Neural progenitor cell (in vitro differentiated cells): ENCODE measurements around the gene WDR37. TPM values are rescaled to one million over a fixed set of nuclear protein-coding genes. Genes with fewer than 3 reads are reported as not detected.
A peak's percentile ranks its signal among the peaks of the same experiment; 100 is the strongest.

Experiments used
- DNase-seq: peaks from one replicate; pipeline ENCODE4 v3.0.0-alpha.2; 2016; ENCODE audit warnings: low spot score
- H2AFZ ChIP-seq: fragments of 200-600 bp; sonication (generic); replicated peaks from 2 replicates; pipeline ENCODE4 v1.6.1; 2016; ENCODE audit warnings: antibody characterized with exemption
- H3F3A ChIP-seq: fragments of 200-600 bp; sonication (generic); 2 replicates; pipeline ENCODE4 v1.6.1; 2016; ENCODE audit warnings: antibody characterized with exemption, low read depth
- H3K27ac ChIP-seq: fragments of 200-600 bp; sonication (generic); 2 replicates; pipeline ENCODE4 v1.5.1; 2016; ENCODE audit warnings: mild to moderate bottlenecking
- H3K27me3 ChIP-seq: fragments of 200-600 bp; sonication (generic); 2 replicates; pipeline ENCODE4 v1.6.1; 2016; ENCODE audit warnings: mild to moderate bottlenecking, moderate library complexity
- H3K36me3 ChIP-seq: fragments of 200-600 bp; sonication (generic); 2 replicates; pipeline ENCODE4 v1.5.1; 2016
- H3K4me1 ChIP-seq: fragments of 200-600 bp; sonication (generic); 2 replicates; pipeline ENCODE4 v1.6.1; 2016; ENCODE audit warnings: mixed run types
- H3K4me2 ChIP-seq: fragments of 200-600 bp; sonication (generic); 2 replicates; pipeline ENCODE4 v1.6.1; 2016
- H3K4me3 ChIP-seq: fragments of 200-600 bp; sonication (generic); 2 replicates; pipeline ENCODE4 v1.5.1; 2016
- H3K79me2 ChIP-seq: fragments of 200-600 bp; sonication (generic); 2 replicates; pipeline ENCODE4 v1.6.1; 2016; ENCODE audit warnings: low read depth
- H3K9ac ChIP-seq: fragments of 200-600 bp; sonication (generic); 2 replicates; pipeline ENCODE4 v1.6.1; 2016
- H3K9me3 ChIP-seq: fragments of 200-600 bp; sonication (generic); 2 replicates; pipeline ENCODE4 v1.5.1; 2016; ENCODE audit warnings: low read depth
- H4K20me1 ChIP-seq: fragments of 200-600 bp; sonication (generic); 2 replicates; pipeline ENCODE4 v1.6.1; 2016; ENCODE audit warnings: low read depth
- H3K27ac Mint-ChIP-seq: 3 replicates; pipeline ENCODE4 v1.8.0; 2021; ENCODE audit warnings: mixed read lengths
- H3K27me3 Mint-ChIP-seq: 2 replicates; pipeline ENCODE4 v1.8.0; 2022; ENCODE audit warnings: low read depth, mild to moderate bottlenecking, inconsistent platforms, moderate library complexity, mixed read lengths; ENCODE audit not compliant: insufficient read depth
- H3K36me3 Mint-ChIP-seq: 3 replicates; pipeline ENCODE4 v1.8.0; 2021; ENCODE audit warnings: mixed read lengths
- H3K4me1 Mint-ChIP-seq: 3 replicates; pipeline ENCODE4 v1.8.0; 2021; ENCODE audit warnings: mixed read lengths
- H3K4me3 Mint-ChIP-seq: 3 replicates; pipeline ENCODE4 v1.8.0; 2021; ENCODE audit warnings: mild to moderate bottlenecking, moderate library complexity, mixed read lengths
- H3K9me3 Mint-ChIP-seq: 3 replicates; pipeline ENCODE4 v1.8.0; 2020; ENCODE audit warnings: mixed read lengths
- EZH2 ChIP-seq: fragments of 200-600 bp; sonication (generic); IDR thresholded peaks from 2 replicates; pipeline ENCODE4 v1.6.1; 2017; ENCODE audit warnings: antibody characterized with exemption, mild to moderate bottlenecking, moderate library complexity
- EZH2phosphoT487 ChIP-seq: fragments of 200-600 bp; sonication (generic); IDR thresholded peaks from 2 replicates; pipeline ENCODE4 v1.6.1; 2017; ENCODE audit warnings: antibody characterized with exemption
- total RNA-seq: library from RNA; depleted of rRNA; stranded (reverse); fragments of >200 nt; gene quantifications from 2 replicates; pipeline ENCODE4 v1.2.3, GENCODE V29; 2015; ENCODE audit warnings: low replicate concordance
- TF ChIP-seq, protein P1 (sequence below): fragments of 200-600 bp; sonication (generic); IDR thresholded peaks from 2 replicates; pipeline ENCODE4 v1.5.1; 2017; ENCODE audit warnings: antibody characterized with exemption, mild to moderate bottlenecking

WDR37 gene
- total RNA-seq, 1 donor from 2014 or later: 14.7 TPM

- H4K20me1 ChIP-seq: no peaks in the 10 kb centered on the region
- H3K9ac ChIP-seq: no peak overlapping the region
- no peaks in the 10 kb centered on the region for H3K9me3 ChIP-seq
- H3K9me3 Mint-ChIP-seq: no peaks in the 10 kb centered on the region
- H3K36me3 Mint-ChIP-seq: peaks cover 4% of the 10 kb centered on the region
- peaks cover 3% of the 10 kb centered on the region for H3F3A ChIP-seq
- no peak overlapping the region for H3K4me3 ChIP-seq
- no peaks in the 10 kb centered on the region for H3K4me1 Mint-ChIP-seq
- no peaks in the 10 kb centered on the region for H3K36me3 ChIP-seq
- H3K27me3 ChIP-seq: no peaks in the 10 kb centered on the region
- no peak overlapping the region for H3K27ac Mint-ChIP-seq
- TF ChIP-seq, protein P1, sequence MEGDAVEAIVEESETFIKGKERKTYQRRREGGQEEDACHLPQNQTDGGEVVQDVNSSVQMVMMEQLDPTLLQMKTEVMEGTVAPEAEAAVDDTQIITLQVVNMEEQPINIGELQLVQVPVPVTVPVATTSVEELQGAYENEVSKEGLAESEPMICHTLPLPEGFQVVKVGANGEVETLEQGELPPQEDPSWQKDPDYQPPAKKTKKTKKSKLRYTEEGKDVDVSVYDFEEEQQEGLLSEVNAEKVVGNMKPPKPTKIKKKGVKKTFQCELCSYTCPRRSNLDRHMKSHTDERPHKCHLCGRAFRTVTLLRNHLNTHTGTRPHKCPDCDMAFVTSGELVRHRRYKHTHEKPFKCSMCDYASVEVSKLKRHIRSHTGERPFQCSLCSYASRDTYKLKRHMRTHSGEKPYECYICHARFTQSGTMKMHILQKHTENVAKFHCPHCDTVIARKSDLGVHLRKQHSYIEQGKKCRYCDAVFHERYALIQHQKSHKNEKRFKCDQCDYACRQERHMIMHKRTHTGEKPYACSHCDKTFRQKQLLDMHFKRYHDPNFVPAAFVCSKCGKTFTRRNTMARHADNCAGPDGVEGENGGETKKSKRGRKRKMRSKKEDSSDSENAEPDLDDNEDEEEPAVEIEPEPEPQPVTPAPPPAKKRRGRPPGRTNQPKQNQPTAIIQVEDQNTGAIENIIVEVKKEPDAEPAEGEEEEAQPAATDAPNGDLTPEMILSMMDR: no peak
- TF ChIP-seq EZH2 (no peak), EZH2phosphoT487 (no peak)
- DNase-seq: no peak
- no peak overlapping the region for H3K4me2 ChIP-seq
- H3K4me3 Mint-ChIP-seq: no peak overlapping the region
- no peak overlapping the region for H2AFZ ChIP-seq
- no peak overlapping the region for H3K27ac ChIP-seq
- H3K79me2 ChIP-seq: no peaks in the 10 kb centered on the region
- no peaks in the 10 kb centered on the region for H3K4me1 ChIP-seq
- no peaks in the 10 kb centered on the region for H3K27me3 Mint-ChIP-seq
These were observed 18.0 kb downstream of the WDR37 start for GRCh38 chr10:1074052-1074747.

- Histone ChIP-seq H3K27me3 (no peaks in the 10 kb centered on the region), H3K79me2 (no peaks in the 10 kb centered on the region), H3K4me1 (no peaks in the 10 kb centered on the region), H2AFZ (no peak overlapping the region), H4K20me1 (no peaks in the 10 kb centered on the region), H3K4me3 (no peak overlapping the region), H3K9me3 (no peaks in the 10 kb centered on the region), H3F3A (peaks cover 3% of the 10 kb centered on the region), H3K9ac (no peak overlapping the region), H3K27ac (no peak overlapping the region), H3K4me2 (no peak overlapping the region), H3K36me3 (no peaks in the 10 kb centered on the region)
- no peak overlapping the region for H3K4me3 Mint-ChIP-seq
- no peaks in the 10 kb centered on the region for H3K4me1 Mint-ChIP-seq
- DNase-seq: no peak
- TF ChIP-seq, protein P1: peak; percentile 21
- no peak for TF ChIP-seq EZH2
- H3K36me3 Mint-ChIP-seq: peaks cover 7% of the 10 kb centered on the region
- no peaks in the 10 kb centered on the region for H3K27me3 Mint-ChIP-seq
- H3K27ac Mint-ChIP-seq: no peak overlapping the region
- no peaks in the 10 kb centered on the region for H3K9me3 Mint-ChIP-seq
These were observed 18.6 kb downstream of the WDR37 start for GRCh38 chr10:1074748-1075308.

- no peak overlapping the region for H3K4me3 Mint-ChIP-seq
- H3K27ac ChIP-seq: no peak overlapping the region
These were observed 22.5 kb downstream of the WDR37 start for GRCh38 chr10:1078668-1079067.

More at GRCh38 chr10:1078668-1079067, 22.5 kb downstream of the WDR37 start:
- Histone ChIP-seq H3K4me1 (no peaks in the 10 kb centered on the region), H3K4me2 (no peak overlapping the region), H2AFZ (no peak overlapping the region), H3K9ac (no peak overlapping the region), H4K20me1 (no peaks in the 10 kb centered on the region), H3K9me3 (no peaks in the 10 kb centered on the region), H3K79me2 (no peaks in the 10 kb centered on the region), H3K4me3 (no peak overlapping the region), H3F3A (no peaks in the 10 kb centered on the region), H3K27me3 (no peaks in the 10 kb centered on the region), H3K36me3 (no peaks in the 10 kb centered on the region)
- Mint-ChIP-seq H3K36me3 (peaks cover 11% of the 10 kb centered on the region), H3K9me3 (no peaks in the 10 kb centered on the region), H3K4me1 (no peaks in the 10 kb centered on the region), H3K27ac (no peak overlapping the region), H3K27me3 (no peaks in the 10 kb centered on the region)
- no peak for DNase-seq
- TF ChIP-seq, protein P1: no peak
- TF ChIP-seq EZH2phosphoT487 (no peak), EZH2 (no peak)
